HL-60 (cell line): ENCODE data around the gene WWOX.

ENCODE experiments used
- DNase-seq, 2 experiments: peaks; one replicate each; pipeline ENCODE4 v3.0.0-alpha.2; 2010 to 2020; ENCODE audit warnings: low read depth in 1 of 2, low spot score in 1 of 2
- H3K27ac ChIP-seq: fragments of 250-450 bp; sonication (Bioruptor Pico); replicated peaks from 2 replicates; pipeline ENCODE4 v1.5.1; 2020; ENCODE audit warnings: mild to moderate bottlenecking, moderate library complexity
- H3K27me3 ChIP-seq: fragments of 250-450 bp; sonication (Bioruptor Pico); 2 replicates; pipeline ENCODE4 v1.5.1; 2021; ENCODE audit warnings: mild to moderate bottlenecking, moderate library complexity; ENCODE audit not compliant: insufficient read depth, poor library complexity, severe bottlenecking
- H3K4me3 ChIP-seq: replicated peaks from 2 replicates; pipeline ENCODE4 v1.5.1; 2011; ENCODE audit warnings: mild to moderate bottlenecking, control low read depth, low read length; ENCODE audit not compliant: insufficient read depth
- CTCF ChIP-seq: IDR thresholded peaks from one replicate; pipeline ENCODE4 v1.5.1; 2011; ENCODE audit warnings: low read length, control low read depth, inconsistent platforms; ENCODE audit not compliant: insufficient read depth
- GABPA ChIP-seq: IDR thresholded peaks from 2 replicates; pipeline ENCODE4 v1.6.1; 2012; ENCODE audit warnings: low read depth
- POLR2AphosphoS5 ChIP-seq: IDR thresholded peaks from 2 replicates; pipeline ENCODE4 v1.6.1; 2012; ENCODE audit warnings: low read depth
- REST ChIP-seq: IDR thresholded peaks from 2 replicates; pipeline ENCODE4 v1.6.1; 2012; ENCODE audit warnings: low read depth; ENCODE audit not compliant: insufficient replicate concordance
- SPI1 ChIP-seq: IDR thresholded peaks from 2 replicates; pipeline ENCODE4 v1.6.1; 2012; ENCODE audit warnings: low read depth, mild to moderate bottlenecking, borderline replicate concordance

WWOX gene

GRCh38 chr16:78794581-78795250 is 695.3 kb downstream of the WWOX start:
- TF ChIP-seq POLR2AphosphoS5 = no peak
- no peak for TF ChIP-seq REST
- TF ChIP-seq SPI1 = no peak
- no peak for TF ChIP-seq GABPA
- no peak for TF ChIP-seq CTCF
- Histone ChIP-seq H3K27me3 (no peaks in the 10 kb centered on the region), H3K27ac (no peak overlapping the region), H3K4me3 (no peak overlapping the region)
- DNase-seq = no peak

GRCh38 chr16:78795433-78795832 is 696.0 kb downstream of the WWOX start:
- Histone ChIP-seq H3K27me3 (no peaks in the 10 kb centered on the region), H3K27ac (no peak overlapping the region), H3K4me3 (no peak overlapping the region)
- TF ChIP-seq REST (no peak), CTCF (no peak), POLR2AphosphoS5 (no peak), GABPA (no peak), SPI1 (no peak)
- DNase-seq = no peak

- H3K27ac ChIP-seq = no peak overlapping the region
- peak; percentile 1 to 5 for DNase-seq
- TF ChIP-seq CTCF (no peak), REST (no peak)
- no peaks in the 10 kb centered on the region for H3K27me3 ChIP-seq
- H3K4me3 ChIP-seq = no peak overlapping the region
Observed at GRCh38 chr16:78796221-78796866, 696.9 kb downstream of the WWOX start.
